Epithelial cell of alveolus of lung (primary cell): ENCODE data around the gene KRT2. TPM values are rescaled to one million over a fixed set of nuclear protein-coding genes. Genes with fewer than 3 reads are reported as not detected.

Source experiments
- total RNA-seq: library from RNA; depleted of rRNA; stranded (reverse); fragments of >200 nt; gene quantifications from 2 replicates; pipeline ENCODE4 v1.2.1, GENCODE V29; 2015

Gene KRT2
- not detected in 2 replicates for total RNA-seq

DNA sequence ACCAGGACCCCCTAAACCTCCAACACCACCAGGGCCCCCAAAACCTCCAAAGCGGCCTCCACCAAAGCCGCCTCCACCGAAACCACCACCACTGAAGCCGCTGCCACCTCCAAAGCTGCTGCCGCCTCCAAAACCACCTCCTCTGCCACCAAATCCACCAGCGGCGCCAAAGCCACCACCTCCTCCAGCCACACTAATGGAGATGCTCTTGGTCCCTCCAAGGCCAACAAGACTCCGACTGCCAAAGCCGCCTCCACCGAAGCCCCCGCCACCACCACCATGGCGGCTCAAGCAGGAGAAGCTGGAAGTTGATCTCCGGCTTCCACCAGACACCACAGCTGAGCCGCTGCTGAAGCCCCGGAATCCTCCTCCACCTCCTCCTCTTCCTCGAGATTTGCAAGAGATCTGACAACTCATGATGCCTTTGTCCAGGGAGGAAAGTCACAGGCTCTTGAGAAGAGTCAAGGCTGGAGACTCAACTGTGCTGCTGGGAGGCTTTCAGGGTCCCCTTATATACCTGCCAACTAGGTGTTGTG is at the start of gene KRT2:
Gene KRT2 (minus strand): TSS at position 486 of the 536 bp plus-strand sequence. CDS start 69 bp downstream, at position 417.

DNA sequence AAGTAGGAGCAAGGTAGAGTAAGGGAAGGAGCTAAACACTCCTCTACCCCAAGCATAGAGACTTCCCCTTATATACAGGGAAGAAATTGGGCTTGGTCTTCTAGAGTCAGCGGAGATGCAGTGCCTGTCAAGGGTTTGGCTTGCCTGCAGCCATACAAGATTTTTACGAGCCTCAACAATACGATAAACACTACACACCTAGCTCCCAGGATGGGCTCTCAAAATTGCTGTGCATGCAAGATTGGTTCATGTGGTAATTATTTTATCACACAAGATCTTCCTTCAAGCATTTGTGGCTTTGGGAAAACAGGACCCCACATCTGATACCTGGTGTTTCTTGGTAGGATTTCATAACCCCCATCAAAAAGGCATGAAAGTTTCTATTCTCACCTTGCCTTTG is 28.4 kb upstream of the KRT2 start, which contains the start of gene KRT1:
Gene KRT1 (minus strand): TSS at position 45 of the 400 bp plus-strand sequence. CDS start 59 bp downstream, outside the sequence.

GRCh38 chr12:52618216-52618615 is 33.8 kb downstream of the KRT2 start, which contains the start of gene KRT73:
KRT73 (minus strand) TSS chr12:52618559; CDS start chr12:52618524, 35 bp downstream.

DNA sequence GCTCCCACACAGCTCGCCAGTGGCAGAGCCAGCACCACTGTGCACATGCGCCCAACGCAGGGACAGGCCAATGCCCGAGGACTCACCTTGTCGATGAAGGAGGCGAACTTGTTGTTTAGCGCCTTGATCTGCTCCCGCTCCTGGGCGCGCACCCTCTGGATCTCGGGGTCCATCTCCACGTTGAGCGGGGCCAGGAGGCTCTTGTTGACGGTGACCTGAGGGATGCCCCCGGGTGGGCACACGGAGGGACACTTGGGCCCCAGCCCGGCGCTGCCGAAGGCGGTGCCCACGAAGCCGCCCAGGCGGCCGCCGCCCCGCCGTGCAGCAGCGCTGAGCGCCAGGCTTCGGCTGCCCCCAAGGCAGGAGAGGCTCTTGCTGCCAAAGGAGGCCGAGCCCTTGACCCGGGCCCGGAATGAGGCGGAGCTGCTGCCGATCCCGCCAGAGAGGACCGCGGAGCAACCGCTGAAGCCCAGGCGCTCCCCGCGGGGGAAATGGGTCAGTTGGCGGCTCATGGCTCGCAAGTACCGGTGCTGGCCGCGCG is 51.0 kb downstream of the KRT2 start, which contains the start of gene KRT72:
Gene KRT72 (minus strand): TSS at position 523 of the 541 bp plus-strand sequence. CDS start 11 bp downstream, at position 512.

Other genes starting within 250 kb of the KRT2 start
- not detected in 2 replicates for gene KRT82, start 245.9 kb downstream of the KRT2 start, total RNA-seq
- gene KRT75, start 217.8 kb downstream of the KRT2 start, total RNA-seq = not detected in 2 replicates
- 1.0 TPM in 1 of 2 replicates, not detected in the other for gene KRT6B, start 200.1 kb downstream of the KRT2 start, total RNA-seq
- gene KRT6C, start 178.4 kb downstream of the KRT2 start, total RNA-seq = not detected in 2 replicates
- gene KRT6A, start 159.0 kb downstream of the KRT2 start, total RNA-seq = 3.2 and 20.6 TPM in 2 replicates
- 2.0 and 4.1 TPM in 2 replicates for gene KRT5, start 131.8 kb downstream of the KRT2 start, total RNA-seq
- not detected in 2 replicates for gene KRT71, start 99.1 kb downstream of the KRT2 start, total RNA-seq
- gene KRT74, start 78.4 kb downstream of the KRT2 start, total RNA-seq = not detected in 2 replicates
- gene KRT72, start 50.7 kb downstream of the KRT2 start, total RNA-seq = not detected in 2 replicates
- not detected in 2 replicates for gene KRT73, start 33.7 kb downstream of the KRT2 start, total RNA-seq
- gene KRT1, start 28.2 kb upstream of the KRT2 start, total RNA-seq = not detected in 2 replicates
- not detected in 2 replicates for gene KRT77, start 51.3 kb upstream of the KRT2 start, total RNA-seq
- not detected in 2 replicates for gene KRT76, start 125.1 kb upstream of the KRT2 start, total RNA-seq
- not detected in 2 replicates for gene KRT3, start 143.9 kb upstream of the KRT2 start, total RNA-seq
- not detected in 2 replicates for gene KRT4, start 161.9 kb upstream of the KRT2 start, total RNA-seq
- not detected in 2 replicates for gene KRT79, start 182.1 kb upstream of the KRT2 start, total RNA-seq
- not detected in 2 replicates for gene KRT78, start 196.8 kb upstream of the KRT2 start, total RNA-seq